GM20431 (cell line): ENCODE results near the gene NLRC5.
"Not testable (repeated sequence)": the region's sequence is repeated elsewhere in the genome, so short reads cannot be mapped to it uniquely, and the experiment has no call there.

Experiments used
- in situ Hi-C: fragments of 300-500 bp; cut with MseI, MboI; formaldehyde crosslinking; loops from one replicate; pipeline ENCODE4 v1.15.0; 2020; ENCODE audit warnings: low sequenced_read_pairs; ENCODE audit not compliant: unreplicated experiment

The NLRC5 gene

GRCh38 chr16:57064995-57065394, 75.6 kb downstream of the NLRC5 start:
- in situ Hi-C loops, result no loop called here

GRCh38 chr16:57066625-57067024, 77.3 kb downstream of the NLRC5 start:
- in situ Hi-C loops, result no loop called here

- in situ Hi-C loops, result no loop called here
Measured at GRCh38 chr16:57067347-57067746, 78.0 kb downstream of the NLRC5 start.

- in situ Hi-C loops, result no loop called here
Measured at GRCh38 chr16:57069053-57069452, 79.7 kb downstream of the NLRC5 start.

GRCh38 chr16:57069635-57070370, 80.4 kb downstream of the NLRC5 start:
- in situ Hi-C loops, result no loop called here

- in situ Hi-C loops, result no loop called here
Measured at GRCh38 chr16:57070424-57070823, 81.1 kb downstream of the NLRC5 start.

GRCh38 chr16:57071081-57071732, 81.8 kb downstream of the NLRC5 start:
- in situ Hi-C loops, result not testable (repeated sequence)

GRCh38 chr16:57071831-57072582, 82.7 kb downstream of the NLRC5 start:
- in situ Hi-C loops, result no loop called here

GRCh38 chr16:57072616-57073275, 83.4 kb downstream of the NLRC5 start:
- in situ Hi-C loops, result no loop called here

- in situ Hi-C loops, result loop anchor here (25.0 kb wide), 1 partner anchor 335 kb away; the partner anchor contains the start of gene CCL17
Measured at GRCh38 chr16:57077714-57078113, 88.4 kb downstream of the NLRC5 start.

- in situ Hi-C loops, result loop anchor here (25.0 kb wide), 1 partner anchor 331 kb away; the partner anchor contains the start of gene CCL17
Measured at GRCh38 chr16:57081744-57082143, 92.4 kb downstream of the NLRC5 start.

- in situ Hi-C loops, result loop anchor here (25.0 kb wide), 1 partner anchor 330 kb away; the partner anchor contains the start of gene CCL17
Measured at GRCh38 chr16:57082664-57083063, 93.3 kb downstream of the NLRC5 start.

- in situ Hi-C loops, result loop anchor here (25.0 kb wide), 1 partner anchor 329 kb away; the partner anchor contains the start of gene CCL17
Measured at GRCh38 chr16:57083485-57084126, 94.2 kb downstream of the NLRC5 start.

GRCh38 chr16:57084257-57084770, 95.0 kb downstream of the NLRC5 start:
- in situ Hi-C loops, result loop anchor here (25.0 kb wide), 1 partner anchor 328 kb away; the partner anchor contains the start of gene CCL17

- in situ Hi-C loops, result loop anchor here (25.0 kb wide), 1 partner anchor 327 kb away; the partner anchor contains the start of gene CCL17
Measured at GRCh38 chr16:57084996-57085395, 95.6 kb downstream of the NLRC5 start.

- in situ Hi-C loops, result loop anchor here (25.0 kb wide), 1 partner anchor 325 kb away; the partner anchor contains the start of gene CCL17
Measured at GRCh38 chr16:57087003-57087402, 97.6 kb downstream of the NLRC5 start.

GRCh38 chr16:57089406-57089805, 100.0 kb downstream of the NLRC5 start:
- in situ Hi-C loops, result loop anchor here (25.0 kb wide), 1 partner anchor 323 kb away; the partner anchor contains the start of gene CCL17

- in situ Hi-C loops, result loop anchor here (25.0 kb wide), 1 partner anchor 321 kb away; the partner anchor contains the start of gene CCL17
Measured at GRCh38 chr16:57091200-57091974, 102.0 kb downstream of the NLRC5 start.
